ENCODE measurements around the gene S100PBP.

- TF ChIP-seq, protein P1, sequence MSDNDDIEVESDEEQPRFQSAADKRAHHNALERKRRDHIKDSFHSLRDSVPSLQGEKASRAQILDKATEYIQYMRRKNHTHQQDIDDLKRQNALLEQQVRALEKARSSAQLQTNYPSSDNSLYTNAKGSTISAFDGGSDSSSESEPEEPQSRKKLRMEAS (IDR thresholded peaks at IDR 0.05): no peak
- TF ChIP-seq EP300 (IDR thresholded peaks at IDR 0.05; ENCODE audit: borderline replicate concordance): no peak
- TF ChIP-seq CEBPB (IDR thresholded peaks at IDR 0.05): no peak
- TF ChIP-seq YY1 (IDR thresholded peaks at IDR 0.05; ENCODE audit: low read depth): no peak
- no peak for TF ChIP-seq TAF1 (IDR thresholded peaks at IDR 0.05; ENCODE audit: low read depth)
- no peak for TF ChIP-seq EGR1 (IDR thresholded peaks at IDR 0.05)
- TF ChIP-seq, protein P2, sequence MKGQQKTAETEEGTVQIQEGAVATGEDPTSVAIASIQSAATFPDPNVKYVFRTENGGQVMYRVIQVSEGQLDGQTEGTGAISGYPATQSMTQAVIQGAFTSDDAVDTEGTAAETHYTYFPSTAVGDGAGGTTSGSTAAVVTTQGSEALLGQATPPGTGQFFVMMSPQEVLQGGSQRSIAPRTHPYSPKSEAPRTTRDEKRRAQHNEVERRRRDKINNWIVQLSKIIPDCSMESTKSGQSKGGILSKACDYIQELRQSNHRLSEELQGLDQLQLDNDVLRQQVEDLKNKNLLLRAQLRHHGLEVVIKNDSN (IDR thresholded peaks at IDR 0.05): no peak
- TF ChIP-seq, protein P3, sequence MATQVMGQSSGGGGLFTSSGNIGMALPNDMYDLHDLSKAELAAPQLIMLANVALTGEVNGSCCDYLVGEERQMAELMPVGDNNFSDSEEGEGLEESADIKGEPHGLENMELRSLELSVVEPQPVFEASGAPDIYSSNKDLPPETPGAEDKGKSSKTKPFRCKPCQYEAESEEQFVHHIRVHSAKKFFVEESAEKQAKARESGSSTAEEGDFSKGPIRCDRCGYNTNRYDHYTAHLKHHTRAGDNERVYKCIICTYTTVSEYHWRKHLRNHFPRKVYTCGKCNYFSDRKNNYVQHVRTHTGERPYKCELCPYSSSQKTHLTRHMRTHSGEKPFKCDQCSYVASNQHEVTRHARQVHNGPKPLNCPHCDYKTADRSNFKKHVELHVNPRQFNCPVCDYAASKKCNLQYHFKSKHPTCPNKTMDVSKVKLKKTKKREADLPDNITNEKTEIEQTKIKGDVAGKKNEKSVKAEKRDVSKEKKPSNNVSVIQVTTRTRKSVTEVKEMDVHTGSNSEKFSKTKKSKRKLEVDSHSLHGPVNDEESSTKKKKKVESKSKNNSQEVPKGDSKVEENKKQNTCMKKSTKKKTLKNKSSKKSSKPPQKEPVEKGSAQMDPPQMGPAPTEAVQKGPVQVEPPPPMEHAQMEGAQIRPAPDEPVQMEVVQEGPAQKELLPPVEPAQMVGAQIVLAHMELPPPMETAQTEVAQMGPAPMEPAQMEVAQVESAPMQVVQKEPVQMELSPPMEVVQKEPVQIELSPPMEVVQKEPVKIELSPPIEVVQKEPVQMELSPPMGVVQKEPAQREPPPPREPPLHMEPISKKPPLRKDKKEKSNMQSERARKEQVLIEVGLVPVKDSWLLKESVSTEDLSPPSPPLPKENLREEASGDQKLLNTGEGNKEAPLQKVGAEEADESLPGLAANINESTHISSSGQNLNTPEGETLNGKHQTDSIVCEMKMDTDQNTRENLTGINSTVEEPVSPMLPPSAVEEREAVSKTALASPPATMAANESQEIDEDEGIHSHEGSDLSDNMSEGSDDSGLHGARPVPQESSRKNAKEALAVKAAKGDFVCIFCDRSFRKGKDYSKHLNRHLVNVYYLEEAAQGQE (IDR thresholded peaks at IDR 0.05; ENCODE audit: low read depth): no peak
- no peak for TF ChIP-seq TCF12 (IDR thresholded peaks at IDR 0.05; ENCODE audit: low read depth)
- TF ChIP-seq FOXM1 (IDR thresholded peaks at IDR 0.05; ENCODE audit: borderline replicate concordance, low read depth): no peak
- no peak for TF ChIP-seq RAD21 (IDR thresholded peaks at IDR 0.05; ENCODE audit: low read depth)
- no peak for TF ChIP-seq CREB1 (IDR thresholded peaks at IDR 0.05; ENCODE audit: low read depth)
- TF ChIP-seq NFIC (IDR thresholded peaks at IDR 0.05): no peak
Measured at GRCh38 chr1:32872192-32872460, 54.7 kb downstream of the S100PBP start.

Measured in Ishikawa (cell line).